Vein endothelial cell (primary cell): ENCODE measurements around the gene ZNF423. TPM values are rescaled to one million over a fixed set of nuclear protein-coding genes. Genes with fewer than 3 reads are reported as not detected.

Experiments used
- small RNA-seq: library from RNA; depleted of rRNA; stranded (forward); fragments of <200 nt; gene quantifications from one replicate; pipeline ENCODE3, GENCODE V24; 2012
- total RNA-seq: library from RNA; depleted of rRNA; stranded (reverse); fragments of >200 nt; gene quantifications from 2 replicates; pipeline ENCODE4 v1.2.3, GENCODE V29; 2012

Gene ZNF423
- total RNA-seq = 8.6 and 13.1 TPM in 2 replicates

DNA sequence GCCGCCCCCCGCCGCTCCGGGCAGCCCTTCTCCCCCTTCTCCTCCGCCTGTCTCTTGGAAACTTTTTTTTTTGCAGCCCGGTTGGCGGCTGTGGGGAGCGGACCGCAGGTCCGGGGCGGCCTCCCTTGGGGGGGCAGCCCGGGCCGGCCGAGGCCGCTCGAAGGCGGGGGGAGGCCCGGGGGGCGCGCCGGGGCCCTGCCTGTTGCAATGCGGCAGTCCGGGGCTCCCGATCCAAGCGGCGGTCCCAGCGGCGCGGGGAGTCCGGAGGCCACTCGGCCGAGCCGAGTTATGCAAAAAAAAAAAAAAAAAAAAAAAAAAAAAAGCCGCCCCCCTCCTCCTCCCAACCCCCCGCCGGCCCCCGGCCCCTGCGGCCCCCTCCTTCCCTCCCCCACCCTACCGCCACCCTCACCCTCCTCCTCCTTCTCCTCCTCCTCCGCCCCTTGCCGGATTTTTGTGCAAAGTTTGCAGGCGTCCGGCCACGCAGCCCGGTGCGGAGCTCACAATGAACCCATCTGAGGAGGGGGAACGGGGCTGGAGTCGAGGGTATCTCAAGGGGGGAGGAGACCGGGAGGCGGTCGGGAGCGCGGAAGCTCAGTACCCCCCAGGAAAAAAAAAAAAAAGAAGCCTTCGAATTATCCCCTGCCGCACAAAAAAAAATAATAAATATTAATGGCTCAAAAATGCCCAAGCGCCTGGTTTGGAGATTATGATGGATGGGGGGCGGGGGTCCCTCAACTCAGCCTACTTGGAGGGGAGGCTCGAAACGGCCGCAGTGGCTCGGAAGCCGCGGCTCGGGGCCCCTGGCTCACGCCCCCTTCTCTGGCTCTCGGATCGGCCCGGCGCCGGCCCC, at the start of gene ZNF423:
ZNF423 (minus strand) TSS at position 291 of the 850 bp plus-strand sequence. CDS start 338 bp downstream, outside the sequence.

Small RNAs within 50 kb of the gene (small RNA-seq; reads per million reads assigned to genes)
- gene MRPS21P7 = not detected
- gene MRPS21P8 = not detected

Other genes with a start within 250 kb of the ZNF423 start
- 26.8 and 30.6 TPM in 2 replicates for gene CNEP1R1, start 169.1 kb upstream of the ZNF423 start, total RNA-seq
- 28.4 and 34.0 TPM in 2 replicates for gene HEATR3, start 209.9 kb upstream of the ZNF423 start, total RNA-seq